GM12874 (cell line): ENCODE measurements around the gene SPDYE4.

Experiments used
- CTCF ChIP-seq: IDR thresholded peaks from 2 replicates; pipeline ENCODE4 v1.5.1; 2011; ENCODE audit warnings: low read depth, mild to moderate bottlenecking, control low read depth, low read length, moderate library complexity; ENCODE audit not compliant: insufficient read depth

Gene SPDYE4

GRCh38 chr17:8709006-8709405 is 49.3 kb downstream of the SPDYE4 start:
- no peak for TF ChIP-seq CTCF

- no peak for TF ChIP-seq CTCF
Measured at GRCh38 chr17:8708025-8708461, 50.3 kb downstream of the SPDYE4 start.

- TF ChIP-seq CTCF = no peak
Measured at GRCh38 chr17:8707332-8708024, 50.9 kb downstream of the SPDYE4 start.

GRCh38 chr17:8706431-8706830 is 51.9 kb downstream of the SPDYE4 start:
- TF ChIP-seq CTCF = no peak

GRCh38 chr17:8705427-8705826 is 52.9 kb downstream of the SPDYE4 start:
- no peak for TF ChIP-seq CTCF

- no peak for TF ChIP-seq CTCF
Measured at GRCh38 chr17:8703001-8703400, 55.3 kb downstream of the SPDYE4 start.

- no peak for TF ChIP-seq CTCF
Measured at GRCh38 chr17:8701754-8702153, 56.6 kb downstream of the SPDYE4 start.
